Anterior cingulate cortex (tissue), 58 donors: ENCODE data around the gene ARHGAP19.

Source experiments
- DNase-seq, 58 donors: peaks; one replicate each; lab custom pipeline; 2025; lab: John Stamatoyannopoulos, UW

ARHGAP19 gene

DNA sequence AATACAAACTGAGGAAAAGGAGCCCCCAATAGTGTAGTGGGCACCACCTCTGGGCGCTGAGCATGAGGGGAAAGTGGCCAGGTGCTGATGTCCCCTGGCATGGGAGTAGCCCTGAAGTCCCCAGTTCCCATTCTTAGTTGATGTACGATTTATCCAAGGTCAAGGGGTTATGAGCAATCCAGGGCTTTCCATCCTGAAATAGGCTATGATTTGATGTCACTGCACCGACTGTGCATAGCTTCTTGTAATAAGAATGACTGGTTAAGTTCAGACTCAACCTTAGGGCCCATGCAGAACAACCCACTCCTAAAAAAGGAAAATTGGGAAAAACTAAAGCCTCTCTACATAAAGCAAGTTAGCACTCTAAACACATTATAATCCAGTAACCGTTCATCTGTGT, 31.1 kb upstream of the ARHGAP19 start:
- no peak for DNase-seq

DNA sequence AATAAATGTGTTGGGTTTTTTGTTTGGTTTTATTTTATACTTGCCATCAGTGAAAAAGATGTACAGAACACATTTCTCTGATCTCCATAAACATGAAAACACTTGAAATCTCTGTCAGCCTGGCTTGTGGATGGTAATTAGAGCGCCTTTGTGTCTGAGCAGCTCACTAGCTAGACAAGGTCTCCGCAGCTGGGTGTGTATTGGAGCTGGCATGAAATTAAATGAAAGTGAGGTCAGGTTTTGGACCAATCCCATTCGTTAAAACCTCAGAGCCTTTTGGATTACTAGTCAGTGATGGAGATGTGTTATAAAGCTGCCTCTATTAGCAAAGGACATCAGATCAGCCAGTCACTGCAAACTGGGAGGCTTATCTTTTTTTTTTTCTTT, 29.4 kb upstream of the ARHGAP19 start:
- peak in 20 of 58 donors; percentile 6 to 68 (median 20) for DNase-seq

DNA sequence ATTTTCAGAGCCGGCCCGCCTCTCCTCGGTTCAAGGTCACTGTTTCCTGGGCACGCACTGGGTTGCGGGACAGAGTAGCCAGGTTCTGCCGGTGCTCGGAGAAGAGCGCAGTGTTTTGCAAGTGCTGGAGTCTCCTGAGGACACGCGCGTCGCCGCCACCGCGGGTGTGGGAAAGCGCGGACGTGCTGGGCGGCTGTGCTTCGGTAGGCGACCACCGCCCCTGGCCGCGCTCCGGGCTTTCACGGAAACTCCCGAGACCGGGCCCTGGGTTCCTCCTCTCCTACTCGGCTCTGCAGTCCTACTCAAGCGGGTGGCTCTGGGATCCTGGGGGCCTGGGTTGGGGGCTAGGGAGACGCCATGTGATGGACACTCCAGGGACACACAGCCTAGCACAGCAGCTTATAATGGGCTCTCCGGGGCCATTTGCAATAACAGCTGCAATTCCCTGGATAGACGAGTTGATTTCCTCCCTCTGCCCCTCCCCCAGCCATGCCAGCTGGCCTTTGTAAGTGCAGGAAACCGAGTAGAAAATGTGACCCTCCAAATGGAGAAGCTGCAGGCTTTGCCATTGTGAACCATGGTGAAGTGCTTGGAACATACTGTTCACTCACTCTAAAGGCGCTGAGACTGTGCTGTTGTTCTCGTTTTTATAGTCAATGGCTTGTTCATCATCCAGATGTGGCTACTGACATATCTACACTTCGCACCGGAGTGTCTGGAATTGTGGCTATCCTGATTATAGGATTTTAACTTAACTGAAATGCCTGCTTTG, 28.8 kb upstream of the ARHGAP19 start:
- DNase-seq, result peak in 42 of 58 donors; percentile 10 to 74 (median 36)

DNA sequence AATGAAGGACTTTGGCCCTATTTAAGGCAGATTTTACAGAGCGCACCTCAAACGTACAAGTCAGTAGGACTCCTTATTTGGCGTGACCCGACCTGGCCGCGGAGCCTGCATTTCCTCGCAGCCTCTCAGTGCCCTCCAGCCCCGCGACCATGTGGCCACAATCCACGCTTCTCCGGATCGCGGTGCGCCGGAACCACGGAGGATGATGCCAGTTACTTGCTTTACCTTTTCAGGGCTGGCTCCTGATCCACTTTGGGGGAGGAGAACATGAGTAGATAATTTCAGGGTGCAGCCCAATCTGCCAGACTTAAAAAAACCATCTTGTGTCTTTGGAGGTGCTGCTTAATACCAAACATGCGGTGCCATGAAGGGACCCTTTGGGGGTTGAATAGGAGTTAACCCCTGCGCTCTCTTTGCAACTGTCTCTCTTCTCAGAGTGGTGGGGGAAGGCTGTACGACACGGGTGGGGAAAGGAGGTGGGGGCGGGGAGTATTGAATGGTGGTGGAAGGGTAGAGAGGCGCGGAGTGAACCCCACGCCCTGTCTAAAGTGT, 28.1 kb upstream of the ARHGAP19 start:
- peak in 5 of 58 donors; percentile 14 to 47 (median 25) for DNase-seq

DNA sequence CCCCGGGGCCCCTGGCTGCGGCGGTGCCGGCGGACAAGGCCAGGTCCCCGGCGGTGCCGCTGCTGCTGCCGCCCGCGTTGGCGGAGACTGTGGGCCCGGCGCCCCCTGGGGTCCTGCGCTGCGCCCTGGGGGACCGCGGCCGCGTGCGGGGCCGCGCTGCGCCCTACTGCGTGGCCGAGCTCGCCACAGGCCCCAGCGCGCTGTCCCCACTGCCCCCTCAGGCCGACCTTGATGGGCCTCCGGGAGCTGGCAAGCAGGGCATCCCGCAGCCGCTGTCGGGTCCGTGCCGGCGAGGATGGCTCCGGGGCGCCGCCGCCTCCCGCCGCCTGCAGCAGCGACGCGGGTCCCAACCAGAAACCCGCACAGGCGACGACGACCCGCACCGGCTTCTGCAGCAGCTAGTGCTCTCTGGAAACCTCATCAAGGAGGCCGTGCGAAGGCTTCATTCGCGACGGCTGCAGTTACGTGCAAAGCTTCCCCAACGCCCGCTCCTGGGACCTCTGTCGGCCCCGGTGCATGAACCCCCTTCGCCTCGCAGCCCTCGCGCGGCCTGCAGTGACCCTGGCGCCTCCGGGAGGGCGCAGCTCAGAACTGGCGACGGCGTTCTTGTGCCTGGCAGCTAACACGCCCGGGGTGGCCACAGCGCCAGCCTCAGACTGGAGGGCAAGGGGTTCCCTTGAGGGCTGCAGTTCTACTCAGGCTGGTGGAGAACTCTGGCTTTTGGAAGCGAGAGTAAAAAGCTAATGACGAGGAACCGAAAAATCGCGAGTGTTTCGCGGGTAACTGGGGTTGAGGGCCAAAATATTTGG, 27.4 kb upstream of the ARHGAP19 start:
- DNase-seq, result peak in 39 of 58 donors; percentile 8 to 58 (median 35)

DNA sequence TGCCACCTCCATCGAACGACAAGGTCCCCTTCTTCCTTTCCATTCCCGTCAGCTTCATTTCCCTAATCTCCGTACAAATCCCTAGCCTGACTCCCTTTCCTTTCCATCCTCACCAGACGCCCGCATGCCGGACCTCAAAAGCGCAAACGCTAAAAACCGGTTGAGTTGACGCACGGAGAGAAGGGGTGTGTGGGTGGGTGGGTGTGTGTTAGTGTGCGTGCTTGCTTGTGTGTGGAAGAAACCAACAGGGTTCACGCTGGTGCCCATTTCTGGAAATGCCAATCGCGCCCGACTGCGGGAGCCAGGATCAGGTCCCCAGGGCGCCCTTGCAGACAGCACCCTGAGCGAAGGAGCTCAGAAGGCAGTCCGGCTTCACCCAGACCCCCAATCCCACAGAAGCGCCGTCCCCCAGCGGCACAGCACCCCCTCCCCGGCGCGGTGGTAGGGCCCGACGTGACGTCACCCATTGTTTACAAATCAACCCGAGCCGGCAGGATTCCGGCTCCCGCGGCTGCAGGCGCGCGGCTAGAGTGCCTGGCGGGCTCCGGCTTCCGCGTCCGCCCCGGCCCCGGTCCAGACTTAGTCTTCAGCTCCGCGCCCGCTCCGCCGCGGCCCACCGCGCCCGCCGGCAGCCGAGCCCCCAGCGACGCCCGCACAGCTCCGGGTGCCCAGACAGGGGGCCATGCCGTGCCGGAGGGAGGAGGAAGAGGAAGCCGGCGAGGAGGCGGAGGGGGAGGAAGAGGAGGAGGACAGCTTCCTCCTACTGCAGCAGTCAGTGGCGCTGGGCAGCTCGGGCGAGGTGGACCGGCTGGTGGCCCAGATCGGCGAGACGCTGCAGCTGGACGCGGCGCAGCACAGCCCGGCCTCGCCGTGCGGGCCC, 26.6 kb upstream of the ARHGAP19 start, which contains the start of gene FRAT1:
FRAT1 (plus strand) TSS at position 500 of the 880 bp plus-strand sequence; CDS start at position 683, 183 bp downstream.
- DNase-seq, result peak in 57 of 58 donors; percentile 65 to 95 (median 85)

DNA sequence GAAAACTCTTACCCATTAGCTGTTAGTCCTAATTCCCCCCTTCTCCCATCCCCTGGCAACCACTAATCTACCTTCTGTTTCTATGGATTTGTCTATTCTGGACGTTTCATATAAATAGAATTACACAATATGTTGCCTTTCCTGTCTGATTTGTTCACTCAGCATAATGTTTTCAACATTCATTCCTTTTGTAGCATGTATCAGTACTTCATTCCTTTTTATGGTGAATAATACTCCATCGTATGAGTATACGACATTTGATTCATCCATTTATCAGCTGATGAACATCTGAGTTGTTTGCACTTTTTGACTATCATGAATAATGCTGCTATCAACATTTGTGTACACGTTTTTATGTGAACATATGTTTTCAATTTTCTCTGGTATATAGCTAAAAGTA, 22.2 kb upstream of the ARHGAP19 start:
- DNase-seq, result no peak

DNA sequence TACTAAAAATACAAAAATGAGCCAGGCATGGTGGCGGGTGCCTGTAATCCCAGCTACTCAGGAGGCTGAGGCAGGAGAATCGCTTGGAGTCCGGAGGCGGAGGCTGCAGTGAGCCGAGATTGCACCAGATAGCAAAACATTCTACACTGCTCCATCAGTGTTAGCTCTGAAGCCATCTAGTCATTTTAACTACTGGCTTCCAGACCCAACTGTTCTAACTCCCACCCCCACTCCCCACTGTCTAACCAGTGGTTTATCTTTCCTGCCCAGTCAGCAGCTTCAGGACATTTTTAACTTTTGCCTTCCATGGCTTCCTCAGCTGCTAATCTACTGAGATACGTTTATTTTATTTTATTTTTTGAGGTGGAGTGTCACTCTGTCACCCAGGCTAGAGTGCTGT, 20.5 kb upstream of the ARHGAP19 start:
- DNase-seq, result no peak

DNA sequence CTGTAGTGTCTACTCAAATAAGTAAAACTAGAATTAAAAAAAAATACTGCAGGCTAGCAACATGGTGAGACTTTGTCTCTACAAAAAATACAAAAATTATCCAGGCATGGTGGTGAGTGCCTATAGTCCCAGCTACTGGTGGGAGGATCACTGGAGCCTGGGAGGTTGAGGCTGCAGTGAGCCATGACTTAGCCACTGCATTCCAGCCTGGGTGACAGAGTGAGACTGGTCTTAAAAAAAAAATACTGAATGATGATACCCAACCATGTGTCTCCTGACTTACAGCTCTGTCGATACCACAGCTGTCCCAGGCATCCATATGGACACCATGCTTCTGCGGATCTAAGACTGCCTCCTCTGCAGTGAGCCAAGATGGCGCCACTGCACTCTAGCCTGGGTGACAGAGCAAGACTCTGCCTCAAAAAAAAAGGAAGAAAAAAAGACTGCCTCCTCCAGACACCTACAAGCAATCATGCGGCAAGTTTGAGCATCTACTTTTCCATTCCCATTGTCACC, 18.7 kb upstream of the ARHGAP19 start:
- no peak for DNase-seq

DNA sequence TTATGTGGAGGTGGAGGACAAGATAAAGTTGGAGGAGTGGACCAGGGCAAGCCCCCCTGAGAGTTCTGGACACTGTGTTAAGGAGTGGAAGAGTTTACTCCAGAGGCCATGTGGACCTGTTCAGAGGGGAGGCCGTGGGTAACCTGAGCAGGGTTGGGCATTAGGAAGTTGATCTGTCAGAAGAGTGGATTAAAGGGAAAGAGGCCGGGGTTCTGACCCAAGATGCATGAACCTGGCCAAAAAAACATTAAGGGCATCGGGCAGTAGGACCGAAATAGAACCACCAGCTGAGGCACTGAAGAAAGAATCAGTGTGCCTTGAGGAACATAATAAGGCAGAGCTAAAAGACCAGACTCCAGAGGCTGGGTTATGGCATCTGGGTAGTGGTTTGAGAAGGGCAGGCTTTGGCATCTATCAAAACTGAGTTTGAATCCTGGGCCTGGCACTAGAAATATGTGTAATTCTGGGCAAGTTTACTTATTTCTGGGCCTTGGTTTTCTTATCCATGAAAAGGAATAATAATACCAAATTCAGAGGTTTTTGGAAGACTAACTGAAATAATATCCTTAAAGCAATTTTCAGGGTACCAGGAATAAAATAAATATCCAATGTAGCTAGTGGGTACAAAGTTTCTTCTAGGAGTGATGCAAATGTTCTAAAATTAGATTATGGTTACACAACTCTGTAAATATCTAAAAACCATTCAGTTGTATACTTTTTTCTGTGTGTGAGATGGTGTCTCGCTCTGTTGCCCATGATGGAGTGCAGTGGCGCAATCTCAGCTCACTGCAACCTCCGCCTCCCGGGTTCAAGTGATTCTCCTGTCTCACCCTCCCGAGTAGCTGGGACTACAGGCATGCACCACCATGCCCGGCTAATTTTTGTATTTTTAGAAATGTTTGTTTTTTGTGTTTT, 15.7 kb upstream of the ARHGAP19 start:
- DNase-seq, result no peak

DNA sequence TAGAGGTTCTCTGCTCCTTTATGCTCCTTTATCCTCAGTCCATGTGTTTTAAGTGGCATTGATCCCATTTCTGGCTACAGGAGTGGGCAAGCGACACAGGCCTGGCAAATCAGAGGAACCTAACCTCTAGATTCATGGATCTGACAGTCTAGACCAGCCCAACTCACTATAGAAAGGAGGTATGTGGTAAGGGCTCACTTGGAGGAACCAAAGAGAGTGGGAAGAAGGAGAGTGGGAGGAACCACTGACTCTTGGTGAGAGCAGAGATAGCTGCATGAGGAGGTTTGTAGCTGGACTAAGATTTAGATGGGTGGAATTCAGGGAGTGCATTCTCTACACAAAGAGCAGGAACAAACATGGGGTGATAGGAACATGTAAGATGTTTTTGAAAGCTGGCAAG, 15.0 kb upstream of the ARHGAP19 start:
- DNase-seq, result no peak

DNA sequence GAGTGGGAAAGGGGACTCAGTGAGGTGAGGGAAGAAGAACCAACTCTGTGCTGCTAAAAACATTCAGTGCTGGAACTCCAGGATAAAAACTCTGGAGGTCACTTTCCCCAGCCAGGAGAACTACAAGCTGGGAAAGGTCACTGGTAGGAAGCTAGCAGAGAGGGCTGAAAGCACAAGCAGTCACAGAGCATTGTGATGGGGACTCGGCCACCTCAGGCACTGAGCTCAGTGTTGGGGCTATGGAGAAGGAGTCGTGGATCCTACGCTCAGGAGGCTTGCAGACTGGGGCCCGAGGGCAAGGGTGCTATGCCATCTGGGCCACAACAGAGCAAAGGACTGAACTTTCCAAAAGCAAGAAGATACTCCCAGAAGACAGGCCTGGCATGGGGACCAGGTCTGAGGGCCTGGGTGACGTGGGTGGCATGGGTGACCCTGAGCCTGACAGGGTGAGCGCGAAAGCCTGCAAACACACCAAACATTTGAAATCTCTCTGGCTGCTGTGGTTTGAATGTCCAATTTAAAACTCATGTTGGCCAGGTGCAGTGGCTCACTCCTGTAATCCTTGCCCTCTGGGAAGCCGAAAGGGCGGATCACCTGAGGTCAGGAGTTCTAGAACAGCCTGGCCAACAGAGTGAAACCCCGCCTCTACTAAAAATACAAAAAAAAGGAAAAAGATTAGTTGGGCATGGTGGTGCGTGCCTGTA, 9.8 kb upstream of the ARHGAP19 start:
- DNase-seq, result no peak

DNA sequence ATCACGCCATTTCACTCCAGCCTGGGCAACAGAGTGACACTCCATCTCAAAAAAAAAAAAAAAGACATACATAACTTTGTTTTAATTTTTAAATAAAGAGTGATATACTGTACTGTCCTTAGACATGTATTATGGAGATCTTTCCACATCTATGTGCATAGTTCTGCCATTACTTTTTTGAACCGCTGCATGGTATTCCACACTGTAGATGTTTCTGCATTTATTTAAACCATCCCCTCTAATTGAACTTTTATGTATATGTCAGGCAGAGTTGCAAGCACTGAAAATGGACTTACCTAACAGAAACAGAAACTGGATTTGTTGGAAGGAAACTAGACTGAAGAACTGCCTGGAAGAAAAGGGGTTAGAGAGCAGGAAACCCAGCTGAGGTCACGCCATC, 8.5 kb upstream of the ARHGAP19 start:
- DNase-seq, result no peak

DNA sequence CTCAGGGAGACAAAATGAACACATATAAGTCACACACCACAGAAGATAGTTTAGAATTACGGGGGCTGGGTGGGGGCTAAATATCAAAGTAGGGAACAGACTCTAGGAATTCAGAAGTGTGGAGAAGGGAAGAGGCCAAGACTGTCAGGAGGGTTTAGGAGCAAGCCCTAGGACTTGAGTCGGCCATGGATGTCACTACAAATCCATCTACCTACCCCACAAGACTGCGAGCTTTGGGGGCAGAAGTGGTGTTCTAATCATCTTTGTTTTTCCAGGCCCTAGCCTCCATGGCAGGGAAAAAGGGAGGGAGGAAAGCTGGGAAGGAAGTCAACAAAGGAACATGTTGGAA, 5.8 kb upstream of the ARHGAP19 start:
- DNase-seq, result no peak

DNA sequence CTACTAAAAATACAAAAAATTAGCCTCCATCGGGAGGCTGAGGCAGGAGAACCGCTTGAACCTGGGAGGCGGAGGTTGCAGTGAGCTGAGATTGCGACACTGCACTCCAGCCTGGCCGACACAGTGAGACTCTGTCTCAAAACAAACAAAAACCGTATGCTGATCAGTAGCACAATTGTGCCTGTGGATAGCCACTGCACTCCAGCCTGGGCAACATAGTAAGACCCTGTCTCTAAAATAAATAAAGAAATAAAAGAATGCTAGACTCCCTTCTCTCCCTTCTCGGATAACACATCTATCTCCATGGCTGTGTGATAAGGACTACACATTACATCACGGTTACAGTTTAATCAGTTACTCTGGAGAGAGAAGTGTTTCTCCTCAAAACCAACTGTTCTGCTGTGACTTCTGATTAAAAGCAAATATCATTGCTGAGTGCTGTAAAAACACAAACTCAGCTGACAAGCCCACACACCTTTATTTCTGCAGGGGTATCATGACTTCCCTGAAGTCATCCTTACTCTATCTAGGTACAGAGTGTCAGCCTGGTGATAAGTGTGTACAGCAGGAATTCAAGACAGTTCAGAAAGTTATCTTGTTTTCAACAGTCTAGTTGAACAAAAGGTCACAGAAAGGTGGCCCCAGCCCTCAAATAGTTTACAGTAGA, 5.3 kb upstream of the ARHGAP19 start:
- DNase-seq, result no peak

DNA sequence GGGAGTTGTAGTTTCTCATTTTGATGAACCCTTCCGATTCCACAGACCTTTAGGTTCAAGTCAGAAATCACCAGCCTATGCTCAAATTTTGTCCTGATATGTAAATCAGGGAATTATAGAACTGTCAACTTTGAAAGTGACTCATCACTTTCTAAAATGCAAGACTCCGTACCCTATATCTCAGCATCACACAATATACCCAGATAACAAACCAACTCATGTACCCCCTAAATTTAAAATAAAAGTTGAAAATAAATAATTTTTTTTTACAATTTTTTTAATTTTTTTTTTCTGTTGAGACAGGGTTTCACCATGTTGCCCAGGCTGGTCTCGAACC, 393 bp upstream of the ARHGAP19 start:
- DNase-seq, result no peak

DNA sequence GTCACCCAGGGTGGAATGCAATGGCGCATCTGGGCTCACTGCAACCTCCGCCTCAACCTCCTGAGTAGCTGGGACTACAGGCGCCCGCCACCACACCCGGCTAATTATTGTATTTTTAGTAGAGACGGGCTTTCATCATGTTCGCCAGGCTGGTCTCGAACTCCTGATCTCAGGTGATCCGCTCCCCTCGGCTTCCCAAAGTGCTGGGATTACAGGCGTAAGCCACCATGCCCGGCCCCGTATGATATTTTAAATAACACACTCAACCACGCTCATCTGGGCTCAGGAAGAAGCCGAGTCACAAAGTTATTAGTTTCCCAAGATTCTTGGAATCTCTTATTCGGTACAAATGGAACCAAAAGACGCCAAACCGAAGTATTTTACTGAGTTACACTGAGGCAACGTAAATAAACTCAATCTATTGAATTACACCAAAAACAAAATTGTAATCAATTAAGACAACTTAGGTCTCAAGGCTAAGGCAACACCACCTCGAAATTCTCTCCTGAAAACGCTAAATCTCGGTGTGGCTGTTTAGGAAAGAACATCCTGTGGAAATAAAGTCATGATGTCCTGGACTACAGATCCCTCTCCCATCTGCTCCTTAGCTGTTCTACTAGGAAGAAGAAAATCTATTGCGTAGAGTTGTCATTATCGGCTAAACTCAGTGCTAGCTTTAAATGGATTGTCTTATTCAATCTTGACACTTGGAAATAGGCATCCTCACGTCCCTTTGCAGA, 910 bp downstream of the ARHGAP19 start:
- no peak for DNase-seq
